ENCODE measurements around the gene PITPNM3. TPM values are rescaled to one million over a fixed set of nuclear protein-coding genes. Genes with fewer than 3 reads are reported as not detected.
"Not testable (repeated sequence)": the region's sequence is repeated elsewhere in the genome, so short reads cannot be mapped to it uniquely, and the experiment has no call there.

Gene PITPNM3
- total RNA-seq, 2 donors from 2014 or later: 11.3 to 18.2 TPM

DNA sequence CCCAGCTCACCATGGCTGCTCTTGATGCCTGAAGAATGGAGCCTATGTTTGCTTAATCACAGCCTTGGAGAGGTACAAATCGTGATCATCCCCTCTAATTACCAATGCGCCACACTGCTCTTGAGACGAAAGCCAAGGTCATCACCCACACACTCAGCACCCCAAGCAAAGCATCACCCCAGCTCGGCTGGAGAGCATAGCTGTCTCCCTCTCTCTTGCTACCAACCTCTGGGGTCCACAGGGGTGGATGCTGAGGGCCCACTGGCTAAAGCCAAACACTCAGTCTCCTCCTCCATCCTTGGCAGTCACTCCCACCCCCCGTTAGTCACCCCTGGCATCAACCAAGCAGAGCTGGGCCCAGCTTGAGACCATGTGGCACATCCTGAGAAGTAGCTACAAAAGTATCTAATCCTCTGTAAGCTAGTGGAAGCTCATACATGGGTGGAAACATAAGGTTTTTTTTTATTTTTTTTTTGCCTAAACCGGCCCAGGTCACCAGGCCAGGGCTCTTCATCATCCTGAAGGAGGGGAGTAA lies 67.3 kb downstream of the PITPNM3 start:
- TF ChIP-seq, protein P1, sequence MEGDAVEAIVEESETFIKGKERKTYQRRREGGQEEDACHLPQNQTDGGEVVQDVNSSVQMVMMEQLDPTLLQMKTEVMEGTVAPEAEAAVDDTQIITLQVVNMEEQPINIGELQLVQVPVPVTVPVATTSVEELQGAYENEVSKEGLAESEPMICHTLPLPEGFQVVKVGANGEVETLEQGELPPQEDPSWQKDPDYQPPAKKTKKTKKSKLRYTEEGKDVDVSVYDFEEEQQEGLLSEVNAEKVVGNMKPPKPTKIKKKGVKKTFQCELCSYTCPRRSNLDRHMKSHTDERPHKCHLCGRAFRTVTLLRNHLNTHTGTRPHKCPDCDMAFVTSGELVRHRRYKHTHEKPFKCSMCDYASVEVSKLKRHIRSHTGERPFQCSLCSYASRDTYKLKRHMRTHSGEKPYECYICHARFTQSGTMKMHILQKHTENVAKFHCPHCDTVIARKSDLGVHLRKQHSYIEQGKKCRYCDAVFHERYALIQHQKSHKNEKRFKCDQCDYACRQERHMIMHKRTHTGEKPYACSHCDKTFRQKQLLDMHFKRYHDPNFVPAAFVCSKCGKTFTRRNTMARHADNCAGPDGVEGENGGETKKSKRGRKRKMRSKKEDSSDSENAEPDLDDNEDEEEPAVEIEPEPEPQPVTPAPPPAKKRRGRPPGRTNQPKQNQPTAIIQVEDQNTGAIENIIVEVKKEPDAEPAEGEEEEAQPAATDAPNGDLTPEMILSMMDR (IDR thresholded peaks at IDR 0.05): no peak
- no peaks in the 10 kb centered on the region for H3K36me3 ChIP-seq
- no peaks in the 10 kb centered on the region for H3K4me1 ChIP-seq
- intact Hi-C loops (cut with DNase I): no loop called here
- DNase-seq: no peak
- H3K9ac ChIP-seq (ENCODE audit: low read depth in 2 of 2, low read length in 2 of 2): no peak overlapping the region
- H3K4me3 ChIP-seq: no peak overlapping the region
- H3K9me3 ChIP-seq: no peaks in the 10 kb centered on the region
- H3K27ac ChIP-seq: no peak overlapping the region
- H3K27me3 ChIP-seq: no peaks in the 10 kb centered on the region

DNA sequence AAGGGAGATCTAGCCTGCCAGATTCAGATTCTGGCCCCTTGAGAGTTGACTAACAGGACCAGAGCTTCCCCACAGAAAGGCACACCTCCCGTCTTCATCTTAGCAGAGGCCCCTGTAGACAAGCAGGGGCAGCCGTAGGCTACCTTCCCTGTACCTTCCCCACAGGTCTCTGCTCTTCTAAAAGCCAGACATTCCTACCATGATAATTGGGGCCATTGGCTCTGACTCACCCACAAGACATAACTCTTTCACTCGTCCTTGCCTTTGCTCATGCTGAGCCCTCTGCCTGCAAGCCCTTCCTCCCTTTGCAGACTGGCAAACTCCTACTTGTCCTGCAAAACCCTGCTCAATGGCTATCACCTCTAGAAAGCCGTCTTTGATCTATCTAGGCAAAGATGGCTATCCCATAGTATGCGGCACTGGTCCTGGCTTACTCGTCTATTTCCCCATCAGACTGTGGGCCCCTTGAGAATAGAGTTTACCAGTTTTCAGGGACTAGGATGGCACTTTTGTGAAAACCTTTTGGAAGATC lies 68.3 kb downstream of the PITPNM3 start:
- Histone ChIP-seq H3K4me3 (no peak overlapping the region), H3K9ac (ENCODE audit: low read depth in 2 of 2, low read length in 2 of 2) (no peak overlapping the region), H3K9me3 (no peaks in the 10 kb centered on the region), H3K36me3 (no peaks in the 10 kb centered on the region), H3K27ac (no peak overlapping the region), H3K27me3 (no peaks in the 10 kb centered on the region), H3K4me1 (no peaks in the 10 kb centered on the region)
- intact Hi-C loops (cut with DNase I): no loop called here
- TF ChIP-seq, protein P1 (IDR thresholded peaks at IDR 0.05): no peak
- DNase-seq: no peak

DNA sequence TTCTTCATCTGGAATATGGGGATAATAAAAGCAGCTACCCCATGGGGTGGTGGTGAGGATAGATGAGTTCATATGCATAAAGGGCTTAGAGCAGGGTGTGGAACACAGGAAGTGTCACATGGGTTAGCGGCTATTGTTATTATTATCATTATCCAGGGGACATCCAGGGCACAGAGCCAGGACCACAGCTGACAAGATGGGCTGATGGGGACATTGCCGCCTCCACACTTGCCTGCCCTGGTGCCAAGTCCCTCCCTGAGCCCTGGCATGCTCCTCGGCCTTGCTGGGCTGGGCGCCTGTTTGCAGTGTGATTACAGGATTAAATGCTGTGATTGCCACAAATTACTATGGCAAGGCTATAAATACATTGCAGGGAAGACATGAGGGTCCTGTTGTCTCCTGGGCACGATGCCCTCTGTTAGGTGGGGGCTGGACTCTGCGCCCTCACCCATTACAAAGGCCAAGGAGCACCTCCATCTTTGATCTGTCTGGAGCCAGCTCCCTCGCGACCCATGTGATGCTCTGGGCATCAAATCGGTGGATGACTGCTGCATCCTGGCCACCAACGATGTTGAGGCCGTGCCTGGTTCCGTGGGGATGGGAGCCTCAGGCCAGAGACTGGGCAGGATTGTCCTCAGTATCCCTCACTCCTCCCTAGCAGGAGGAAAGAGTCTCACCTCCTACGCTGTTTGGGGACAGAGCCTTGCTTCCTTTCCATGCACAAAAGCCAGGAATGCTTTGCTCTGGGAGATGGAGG lies 68.9 kb downstream of the PITPNM3 start:
- no peak overlapping the region for H3K4me3 ChIP-seq
- H3K27me3 ChIP-seq: no peaks in the 10 kb centered on the region
- intact Hi-C loops (cut with DNase I): no loop called here
- H3K27ac ChIP-seq: no peak overlapping the region
- H3K4me1 ChIP-seq: no peaks in the 10 kb centered on the region
- DNase-seq: no peak
- TF ChIP-seq, protein P1 (IDR thresholded peaks at IDR 0.05): no peak
- H3K9me3 ChIP-seq: no peaks in the 10 kb centered on the region
- no peak overlapping the region for H3K9ac ChIP-seq (ENCODE audit: low read depth in 2 of 2, low read length in 2 of 2)
- H3K36me3 ChIP-seq: no peaks in the 10 kb centered on the region

DNA sequence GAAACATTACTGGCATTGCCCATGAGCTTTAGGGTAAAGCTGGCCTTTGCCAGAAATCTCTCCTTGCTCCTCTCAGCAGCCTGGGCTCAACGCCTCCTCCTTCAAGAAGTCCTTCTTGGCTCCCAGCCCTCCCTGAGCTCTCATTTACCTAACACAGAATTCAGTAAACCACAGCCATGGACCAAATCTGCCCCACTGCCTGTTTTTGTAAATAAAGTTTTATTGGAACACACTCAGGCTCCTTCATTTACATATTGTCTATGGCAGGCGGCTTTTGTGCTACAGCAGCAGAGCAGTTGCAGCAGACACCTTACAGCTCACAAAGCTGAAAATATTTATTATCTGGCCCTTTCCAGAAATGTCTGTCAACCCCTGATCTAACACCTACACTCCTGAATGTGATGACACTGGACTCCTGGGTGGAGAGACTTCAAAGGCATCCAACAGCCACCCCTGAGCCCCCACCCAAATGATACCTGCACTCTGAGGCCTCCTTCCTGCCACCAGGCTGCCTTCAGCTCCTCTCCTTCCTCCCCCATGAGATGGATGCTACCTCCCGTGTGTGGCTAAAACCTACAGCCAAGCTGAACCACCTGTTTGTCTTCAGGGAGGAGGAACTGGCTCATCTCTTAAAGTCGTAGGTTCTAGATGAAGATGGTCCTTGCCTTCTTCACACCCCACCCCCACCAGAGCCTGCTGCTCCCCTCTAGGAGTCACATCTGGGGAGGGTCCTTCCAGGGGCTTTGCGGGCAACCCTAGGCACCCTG lies 70.5 kb downstream of the PITPNM3 start:
- H3K4me3 ChIP-seq: no peak overlapping the region
- intact Hi-C loops (cut with DNase I): no loop called here
- TF ChIP-seq, protein P1 (IDR thresholded peaks at IDR 0.05): no peak
- H3K9me3 ChIP-seq: no peaks in the 10 kb centered on the region
- no peak for DNase-seq
- H3K36me3 ChIP-seq: no peaks in the 10 kb centered on the region
- no peaks in the 10 kb centered on the region for H3K27me3 ChIP-seq
- H3K27ac ChIP-seq: no peak overlapping the region
- no peak overlapping the region for H3K9ac ChIP-seq (ENCODE audit: low read depth in 2 of 2, low read length in 2 of 2)
- H3K4me1 ChIP-seq: no peaks in the 10 kb centered on the region

DNA sequence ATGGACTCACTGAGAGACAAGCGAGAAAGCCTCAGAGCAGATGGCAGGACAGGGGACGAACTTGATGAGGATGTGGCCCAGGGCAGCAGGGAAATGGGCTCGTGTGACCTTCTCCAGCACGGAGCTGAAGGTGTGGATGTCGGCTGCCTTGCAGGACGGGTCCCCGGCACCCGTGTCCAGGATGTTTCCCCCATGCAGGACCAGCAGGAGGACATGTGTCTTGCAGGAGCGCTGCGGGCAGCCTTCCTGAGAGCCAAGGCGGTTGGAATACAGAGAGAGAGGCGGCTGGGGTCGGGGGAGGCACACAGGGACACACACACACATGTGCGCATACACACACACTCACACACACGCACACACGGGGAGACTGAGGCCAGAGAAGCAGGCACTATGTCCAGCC lies 72.8 kb downstream of the PITPNM3 start:
- Histone ChIP-seq H3K4me1 (no peaks in the 10 kb centered on the region), H3K27me3 (no peaks in the 10 kb centered on the region), H3K9ac (ENCODE audit: low read depth in 2 of 2, low read length in 2 of 2) (no peak overlapping the region), H3K36me3 (no peaks in the 10 kb centered on the region), H3K4me3 (no peak overlapping the region), H3K9me3 (no peaks in the 10 kb centered on the region), H3K27ac (no peak overlapping the region)
- DNase-seq: no peak
- intact Hi-C loops (cut with DNase I): no loop called here
- TF ChIP-seq, protein P1 (IDR thresholded peaks at IDR 0.05): no peak

DNA sequence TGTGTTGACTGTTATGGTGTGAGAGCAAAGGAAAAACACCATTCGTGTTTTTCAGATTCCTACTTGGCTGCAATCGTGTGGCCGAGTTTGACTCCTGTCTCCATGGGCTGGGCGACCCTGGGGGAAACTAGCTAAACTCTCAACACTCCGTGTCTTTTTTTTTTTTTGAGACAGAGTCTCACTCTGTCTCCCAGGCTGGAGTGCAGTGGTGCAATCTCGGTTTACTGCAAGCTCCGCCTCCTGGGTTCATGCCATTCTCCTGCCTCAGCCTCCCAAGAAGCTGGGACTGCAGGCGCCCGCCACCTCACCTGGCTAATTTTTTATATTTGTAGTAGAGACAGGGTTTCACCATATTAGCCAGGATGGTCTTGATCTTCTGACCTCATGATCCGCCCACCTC lies 73.6 kb downstream of the PITPNM3 start:
- H3K9ac ChIP-seq (ENCODE audit: low read depth in 2 of 2, low read length in 2 of 2); DNase-seq; H3K27ac ChIP-seq; H3K4me3 ChIP-seq; H3K36me3 ChIP-seq; H3K27me3 ChIP-seq; intact Hi-C loops (cut with DNase I); H3K4me1 ChIP-seq; H3K9me3 ChIP-seq: not testable (repeated sequence)

All from colonic mucosa (tissue), 4 donors.